Measurements from ENCODE around the gene FABP1. TPM values are rescaled to one million over a fixed set of nuclear protein-coding genes. Genes with fewer than 3 reads are reported as not detected.

The FABP1 gene
- total RNA-seq, 4 donors from 2014 or later = not detected

GRCh38 chr2:88087073-88087472, 40.8 kb downstream of the FABP1 start:
- TF ChIP-seq CTCF (IDR thresholded peaks at IDR 0.05; ENCODE audit: low read depth) = no peak

- TF ChIP-seq CTCF (IDR thresholded peaks at IDR 0.05; ENCODE audit: low read depth) = no peak
Observed at GRCh38 chr2:88086401-88086800, 41.5 kb downstream of the FABP1 start.

DNA sequence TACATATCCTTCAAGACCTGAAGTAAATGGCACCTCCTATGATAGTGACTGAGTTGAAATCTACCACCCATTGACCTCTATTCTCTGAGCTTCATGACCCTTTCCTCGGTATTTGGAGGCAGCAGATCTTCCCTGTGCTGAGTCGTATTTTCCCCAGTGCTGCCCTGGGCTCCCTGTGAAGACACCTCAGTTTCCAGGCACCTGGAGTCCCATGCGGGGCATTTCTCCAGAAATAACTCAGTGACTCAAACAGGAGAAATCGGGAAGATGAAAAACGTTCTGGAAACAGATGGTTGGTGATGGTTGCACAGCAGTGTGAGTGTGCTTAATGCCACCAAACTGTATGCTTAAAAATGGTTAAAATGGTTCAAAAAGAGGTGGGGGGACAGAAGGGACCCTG, 42.3 kb downstream of the FABP1 start:
- TF ChIP-seq CTCF (IDR thresholded peaks at IDR 0.05; ENCODE audit: low read depth) = no peak

- no peak for TF ChIP-seq CTCF (IDR thresholded peaks at IDR 0.05; ENCODE audit: low read depth)
Observed at GRCh38 chr2:88085099-88085498, 42.8 kb downstream of the FABP1 start.

DNA sequence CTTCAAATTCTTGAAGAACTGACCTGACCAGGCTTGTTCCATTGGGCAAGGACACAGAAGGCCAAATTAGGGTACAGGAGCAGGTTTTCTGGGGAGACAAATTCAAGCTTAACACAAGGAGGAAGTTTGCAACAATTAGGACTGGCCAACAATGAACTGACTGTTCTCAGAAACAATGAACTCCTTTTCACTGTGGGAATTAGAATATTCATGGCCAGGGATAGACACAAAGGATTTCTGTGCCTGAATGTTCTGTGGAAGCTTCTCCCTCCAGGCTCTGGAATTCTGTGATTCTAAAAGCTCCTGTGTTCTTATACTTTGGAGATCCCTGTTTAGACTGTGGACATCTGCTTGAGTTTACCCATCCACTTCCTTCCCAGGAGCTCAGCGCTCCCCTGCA, 45.1 kb downstream of the FABP1 start:
- no peak for TF ChIP-seq CTCF (IDR thresholded peaks at IDR 0.05; ENCODE audit: low read depth)

DNA sequence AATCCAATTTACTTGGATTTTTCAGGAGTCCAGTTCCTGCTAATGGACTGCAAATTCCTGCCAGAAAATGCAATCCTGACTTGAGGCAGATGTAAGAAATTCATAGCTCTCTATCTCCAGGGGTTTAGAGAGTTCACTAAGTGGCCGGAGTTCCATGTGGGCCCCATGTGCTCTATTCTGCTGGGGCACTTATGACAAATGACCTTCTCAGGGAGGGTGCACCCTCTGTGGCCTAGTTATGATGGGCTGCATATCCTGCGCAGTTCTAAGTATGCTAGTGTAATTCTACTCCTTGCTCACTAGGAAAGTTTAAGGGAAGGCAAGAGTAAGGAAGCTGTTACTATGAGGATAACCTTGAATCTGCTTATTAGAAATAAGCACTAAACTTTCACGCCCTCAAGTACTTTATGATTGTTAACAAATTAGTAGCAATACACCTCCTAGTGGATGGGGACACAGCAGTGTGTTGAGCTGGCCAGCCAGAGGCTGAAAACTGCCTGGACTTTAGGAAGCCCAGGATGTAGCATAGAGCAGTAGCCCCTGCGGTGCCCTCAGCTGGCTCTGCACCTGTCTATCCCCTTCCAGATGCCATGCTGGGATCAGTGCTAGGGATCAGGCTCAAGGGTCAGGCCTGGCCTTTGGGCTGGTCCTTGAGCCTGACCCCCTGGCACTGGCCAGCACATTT, 45.8 kb downstream of the FABP1 start:
- TF ChIP-seq CTCF (IDR thresholded peaks at IDR 0.05; ENCODE audit: low read depth) = no peak

GRCh38 chr2:88080545-88080944, 47.3 kb downstream of the FABP1 start:
- TF ChIP-seq CTCF (IDR thresholded peaks at IDR 0.05; ENCODE audit: low read depth) = no peak
